KG1 (cell line): ENCODE results near the gene CBFB.
"Not testable (repeated sequence)": the region's sequence is repeated elsewhere in the genome, so short reads cannot be mapped to it uniquely, and the experiment has no call there.

Experiments used
- DNase-seq: peaks from one replicate; lab custom pipeline; 2025; lab: John Stamatoyannopoulos, UW

Gene CBFB

DNA sequence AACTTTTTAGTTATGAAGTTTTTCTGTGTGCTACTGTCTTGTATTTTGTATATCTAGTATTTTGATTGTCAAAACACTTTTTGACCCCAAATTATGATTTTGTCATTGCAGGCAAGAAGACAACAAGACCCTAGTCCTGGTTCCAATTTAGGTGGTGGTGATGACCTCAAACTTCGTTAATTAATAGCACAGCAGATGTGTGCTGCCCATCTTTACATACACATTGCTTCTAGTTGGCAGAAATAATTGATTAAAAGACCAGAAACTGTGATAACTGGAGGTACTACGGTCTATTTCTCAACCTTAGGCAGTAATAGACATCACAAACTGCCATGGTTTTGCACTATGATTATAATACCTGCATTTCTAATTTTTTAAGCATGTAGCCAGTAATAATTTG is 69.7 kb downstream of the CBFB start:
- no peak for DNase-seq

DNA sequence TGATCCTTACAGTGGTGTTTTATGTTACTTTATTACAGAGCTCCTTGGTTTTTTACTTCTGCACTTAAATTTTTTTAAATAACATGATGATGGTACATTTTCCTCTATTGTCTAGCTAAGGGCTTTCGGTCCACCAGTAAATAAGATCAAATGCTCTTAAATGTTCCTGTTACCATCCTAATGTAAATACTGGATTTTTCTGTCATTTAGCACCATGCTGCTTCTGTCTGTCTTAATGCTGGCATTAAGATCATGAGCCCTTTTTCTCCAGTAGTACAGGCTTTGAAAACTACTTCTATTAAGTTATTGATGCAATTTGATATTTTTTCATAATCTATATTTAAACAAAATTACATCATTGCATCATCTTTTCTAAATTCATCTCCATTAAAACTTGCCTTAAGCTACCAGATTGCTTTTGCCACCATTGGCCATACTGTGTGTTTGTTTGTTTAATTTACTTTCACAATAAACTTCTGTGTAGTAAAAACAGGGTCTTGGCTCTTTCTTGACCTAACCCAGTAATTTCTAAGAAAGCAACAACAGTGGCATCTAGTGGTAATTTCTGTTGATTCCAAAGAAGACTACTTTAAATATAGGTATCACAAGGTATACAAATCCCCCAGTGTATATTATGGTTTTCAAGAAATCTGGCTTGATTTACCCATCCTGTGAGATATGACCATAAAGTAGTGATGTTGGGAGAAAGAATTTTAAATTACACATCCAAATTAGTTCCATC is 71.8 kb downstream of the CBFB start:
- no peak for DNase-seq

DNA sequence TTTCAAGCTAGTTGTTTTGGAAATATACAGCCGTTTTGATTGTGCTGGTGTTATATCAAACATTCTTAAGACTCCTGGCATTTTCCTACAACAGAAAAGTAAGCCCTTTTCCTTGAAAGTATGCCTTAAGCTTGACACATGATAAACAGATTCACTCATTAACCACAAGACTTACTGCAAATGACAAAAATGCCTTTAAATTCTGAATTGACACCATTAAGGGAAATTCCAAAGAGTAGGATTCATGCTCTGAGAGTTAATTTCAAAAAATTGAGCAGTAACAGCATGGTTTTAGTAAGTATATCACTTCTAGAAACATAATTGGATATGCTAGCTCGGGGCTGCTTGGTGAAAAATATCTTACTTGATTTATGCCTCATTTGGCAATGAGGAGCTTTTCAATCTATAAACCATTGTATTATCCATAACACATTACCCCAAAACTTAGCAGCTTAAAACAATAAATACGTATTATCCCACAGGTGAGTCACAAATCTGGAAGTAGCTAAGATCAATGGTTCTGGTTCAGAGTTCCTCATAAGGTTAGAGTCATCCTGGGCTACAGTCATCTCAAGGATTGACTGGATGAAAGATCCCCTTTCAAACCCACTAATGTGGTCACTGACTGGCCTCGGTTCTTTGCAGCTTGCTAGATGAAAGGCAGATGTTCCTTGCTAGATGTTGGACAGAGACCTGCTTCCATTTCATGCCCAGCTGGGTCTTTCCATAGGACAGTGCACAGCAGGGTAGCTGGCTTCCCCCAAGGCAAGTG is 72.5 kb downstream of the CBFB start:
- no peak for DNase-seq

DNA sequence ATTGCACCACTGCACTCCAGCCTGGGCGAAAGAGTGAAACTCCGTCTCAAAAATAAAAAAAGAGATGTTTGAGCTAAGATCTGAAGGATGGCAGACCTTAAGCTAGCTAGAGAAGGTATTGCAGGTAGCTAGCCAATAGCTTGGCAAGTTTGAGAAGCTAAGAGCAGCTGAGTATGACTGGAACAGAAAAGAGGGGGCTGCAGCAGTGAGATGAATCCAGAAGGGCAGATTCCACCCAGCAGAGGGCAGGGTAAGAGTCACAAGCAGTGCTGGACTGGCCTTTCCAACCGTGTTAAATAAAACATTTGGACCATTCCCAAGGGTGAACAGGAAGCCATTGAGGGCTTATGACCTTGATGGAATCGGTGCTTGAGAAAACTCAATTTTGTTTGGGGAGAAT is 75.1 kb downstream of the CBFB start:
- DNase-seq = no peak

DNA sequence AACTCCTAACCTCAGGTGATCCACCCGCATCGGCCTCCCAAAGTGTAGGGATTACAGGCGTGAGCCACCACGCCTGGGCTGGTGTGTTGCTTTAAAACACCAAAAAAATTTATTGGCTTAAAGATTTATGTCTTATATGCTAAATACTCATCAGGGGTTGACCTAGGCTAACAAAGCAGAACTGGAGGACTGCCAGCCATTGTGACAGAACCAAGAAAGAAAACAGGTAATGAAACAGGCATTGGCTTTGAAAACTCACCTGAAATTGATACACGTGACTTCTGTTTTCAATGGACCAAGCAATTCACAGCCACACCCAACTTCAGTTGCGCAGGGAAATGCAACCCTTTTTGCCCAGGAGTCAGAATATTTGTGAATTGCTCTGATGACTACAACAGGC is 75.9 kb downstream of the CBFB start:
- DNase-seq = no peak

DNA sequence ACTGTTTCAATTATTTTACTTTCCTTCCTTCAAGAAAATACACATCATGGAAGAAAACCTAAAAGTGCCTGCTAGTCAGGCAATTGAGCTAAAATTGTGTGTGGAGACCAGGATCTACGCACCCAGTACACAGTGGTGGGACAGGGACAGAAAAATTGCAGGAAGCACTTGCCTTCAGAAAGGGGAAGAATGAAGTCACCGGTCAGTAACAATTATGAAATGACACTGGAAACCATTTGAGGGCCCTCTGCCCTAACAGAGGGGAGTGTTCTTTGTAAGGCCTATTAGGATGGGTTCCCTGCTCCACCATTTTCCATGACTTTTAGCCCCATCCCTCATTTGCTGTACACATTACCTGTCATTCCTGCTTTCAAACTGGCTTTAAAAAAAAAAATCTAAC is 76.3 kb downstream of the CBFB start:
- DNase-seq = no peak

DNA sequence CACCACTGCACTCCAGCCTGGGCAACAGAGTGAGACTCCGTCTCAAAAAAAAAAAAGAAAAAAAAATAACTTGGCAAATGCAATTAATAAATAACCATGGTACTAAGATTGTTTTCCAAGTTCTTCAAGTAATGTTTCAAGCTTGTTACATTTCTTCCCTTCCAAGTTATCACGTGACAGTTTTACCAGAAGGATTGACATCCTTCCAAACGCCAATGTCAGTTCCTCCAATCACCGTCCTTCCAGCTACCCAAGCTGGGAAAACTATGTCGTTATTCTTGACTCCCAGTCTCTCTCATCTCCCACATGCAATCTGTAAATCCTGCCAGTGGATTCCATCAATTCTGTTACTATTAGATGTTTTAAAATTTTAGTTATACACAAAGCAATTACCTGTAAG is 76.9 kb downstream of the CBFB start:
- no peak for DNase-seq

DNA sequence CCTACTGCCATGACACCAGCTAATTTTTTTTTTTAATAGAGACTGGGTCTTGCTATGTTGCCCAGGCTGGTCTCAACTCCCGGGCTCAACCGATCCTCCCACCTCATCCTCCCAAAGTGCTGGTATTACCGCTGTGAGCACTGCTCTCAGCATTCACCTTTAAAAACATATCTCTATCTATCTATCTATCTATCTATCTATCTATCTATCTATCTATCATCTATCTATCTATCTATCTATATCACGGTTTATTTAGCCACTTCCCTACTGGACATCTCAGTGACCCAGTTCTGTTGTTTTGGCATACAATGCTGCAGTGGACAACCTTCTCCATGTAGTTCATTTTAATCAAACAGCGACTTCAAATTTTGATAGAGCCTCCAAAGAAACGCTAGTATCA is 79.5 kb downstream of the CBFB start:
- no peak for DNase-seq

DNA sequence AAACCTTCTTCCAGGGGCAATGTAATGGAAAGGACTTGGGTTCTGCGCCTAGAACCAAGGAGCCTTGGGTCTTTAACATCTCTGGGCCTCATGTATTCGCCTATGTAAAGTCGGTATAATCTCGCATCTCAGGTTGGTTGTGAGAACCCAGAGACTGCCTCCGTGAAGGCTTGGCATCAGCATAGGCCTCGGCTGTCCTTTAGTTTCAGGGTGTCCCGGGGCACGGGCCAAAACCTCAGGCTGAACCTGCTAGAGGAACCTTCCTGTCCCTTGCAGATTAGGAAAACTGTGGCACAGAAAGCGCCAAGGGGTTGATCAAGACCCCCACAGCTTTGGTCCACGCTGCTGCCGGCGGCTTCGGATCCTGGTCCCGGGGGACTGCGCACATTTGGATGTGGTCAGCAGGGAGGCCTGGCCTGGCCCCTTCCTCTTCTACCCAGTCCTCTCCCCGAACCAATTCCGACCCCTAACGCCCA is 80.0 kb downstream of the CBFB start:
- DNase-seq = no peak

DNA sequence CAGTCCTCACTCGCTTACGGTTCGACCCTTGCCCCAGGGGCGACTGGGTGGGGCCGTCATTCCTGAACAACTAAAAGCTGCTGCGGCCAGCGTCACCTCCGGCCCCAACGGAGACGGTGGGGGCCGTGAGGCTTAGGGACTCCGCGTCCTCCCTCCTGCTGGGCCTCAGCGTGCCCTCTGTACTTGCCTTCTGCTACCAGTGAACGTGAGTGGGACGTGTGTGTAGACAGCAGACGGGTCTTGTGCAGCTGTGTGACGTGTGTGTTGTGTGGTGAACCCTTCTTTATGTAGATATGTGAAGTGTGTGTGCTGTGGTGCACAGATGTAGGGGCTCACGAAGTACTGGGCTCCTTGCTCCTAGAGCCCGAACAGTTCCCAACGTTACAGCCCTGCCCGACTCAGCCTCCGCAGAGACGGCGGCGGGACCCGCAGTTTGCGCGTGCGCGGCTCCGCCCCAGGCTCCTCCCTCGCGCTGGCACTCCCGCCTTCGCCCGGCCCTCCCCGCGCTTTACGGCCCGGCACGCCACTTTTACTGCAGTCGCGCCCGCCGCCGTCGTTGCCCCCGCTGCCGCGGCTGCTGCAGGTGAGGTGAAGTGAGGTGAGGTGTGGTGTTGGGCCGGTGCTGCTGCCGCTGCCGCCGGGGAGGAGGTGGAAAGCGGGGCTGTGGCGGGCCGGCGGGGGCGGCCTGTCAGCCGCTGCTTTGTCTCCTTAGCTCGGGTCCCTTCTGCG is 80.6 kb downstream of the CBFB start, which contains the start of gene PHAF1:
TSS of gene PHAF1 (plus strand) at position 535 of the 729 bp plus-strand sequence. CDS start 235 bp downstream, outside the sequence.
- DNase-seq = peak; percentile 64

DNA sequence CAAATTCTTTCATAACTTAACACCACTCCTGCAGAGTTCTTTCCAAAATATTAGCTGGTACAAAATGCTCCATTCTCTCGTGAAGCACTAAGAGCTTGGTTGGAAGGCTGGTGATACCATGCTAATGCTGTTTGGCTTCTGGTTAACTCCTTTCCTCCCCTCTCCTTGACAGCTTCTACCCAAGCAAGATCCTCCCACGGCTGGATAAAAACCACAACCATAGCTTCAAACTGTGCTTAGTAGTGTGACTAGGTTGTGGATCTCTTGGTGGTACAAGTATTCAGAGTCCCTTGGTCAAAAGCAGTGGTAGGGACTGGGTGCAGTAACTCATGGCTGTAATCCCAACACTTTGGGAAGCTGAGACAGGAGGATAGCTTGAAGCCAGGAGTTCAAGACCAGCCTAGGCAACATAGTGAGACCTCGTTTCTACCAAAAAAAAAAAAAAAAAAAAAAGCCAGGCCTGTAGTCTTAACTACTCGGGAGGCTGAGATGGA is 83.0 kb downstream of the CBFB start:
- DNase-seq = no peak

DNA sequence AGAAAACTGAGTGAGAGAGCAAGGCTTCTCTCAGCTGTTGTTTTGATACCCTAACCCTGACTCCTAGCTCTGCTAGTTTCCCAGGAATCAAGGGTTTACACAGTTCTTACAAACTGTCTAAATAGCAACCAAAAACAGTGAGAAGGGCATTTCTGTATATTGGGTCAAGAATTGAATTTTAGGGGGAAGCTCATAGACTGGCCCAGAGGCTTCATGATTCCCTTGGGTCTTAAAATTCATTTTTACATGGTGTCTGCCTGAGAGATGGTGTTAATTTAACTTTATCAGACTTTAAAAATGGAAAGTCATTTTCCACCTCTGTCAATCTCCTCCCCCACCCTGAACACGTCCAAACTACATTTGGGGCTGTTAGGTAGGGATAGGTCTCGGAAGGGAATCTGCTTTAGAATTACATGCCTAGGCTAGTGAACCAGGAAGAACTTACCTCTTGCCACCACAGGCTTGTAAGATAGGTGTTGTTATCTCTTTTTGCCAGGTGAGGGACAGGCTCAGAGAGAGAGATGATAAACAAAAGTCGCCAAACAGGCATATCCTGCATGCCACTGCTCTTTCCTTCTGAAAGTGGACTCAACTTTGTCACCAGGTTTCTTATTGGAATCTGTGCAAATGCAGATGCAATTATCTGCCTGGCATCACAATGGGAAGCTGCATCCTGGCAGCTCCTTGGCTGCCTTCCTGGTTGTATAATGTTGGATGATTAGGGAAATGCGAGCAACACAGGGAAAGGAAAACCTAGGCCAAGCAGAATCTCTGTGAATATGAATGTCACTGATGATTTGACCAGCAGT is 83.8 kb downstream of the CBFB start:
- DNase-seq = no peak

DNA sequence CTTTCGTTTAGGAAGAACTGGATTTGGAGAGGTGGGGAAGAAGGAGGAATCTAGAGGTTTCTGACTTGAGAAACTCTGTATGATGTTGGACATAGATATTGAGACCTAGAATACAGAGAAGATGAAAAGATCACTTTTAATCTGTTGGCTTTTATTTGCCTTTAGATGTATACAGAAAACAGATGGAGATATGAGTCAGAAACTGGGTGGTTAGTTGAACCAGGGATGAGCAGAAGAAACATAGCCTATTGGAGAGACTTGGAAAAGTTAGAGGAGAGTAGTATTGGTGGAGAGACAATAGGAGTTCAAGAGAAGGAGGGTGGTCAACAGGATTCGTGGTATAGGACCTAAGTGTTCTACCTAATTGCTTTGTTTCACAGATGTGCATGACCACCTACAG is 85.8 kb downstream of the CBFB start:
- no peak for DNase-seq

DNA sequence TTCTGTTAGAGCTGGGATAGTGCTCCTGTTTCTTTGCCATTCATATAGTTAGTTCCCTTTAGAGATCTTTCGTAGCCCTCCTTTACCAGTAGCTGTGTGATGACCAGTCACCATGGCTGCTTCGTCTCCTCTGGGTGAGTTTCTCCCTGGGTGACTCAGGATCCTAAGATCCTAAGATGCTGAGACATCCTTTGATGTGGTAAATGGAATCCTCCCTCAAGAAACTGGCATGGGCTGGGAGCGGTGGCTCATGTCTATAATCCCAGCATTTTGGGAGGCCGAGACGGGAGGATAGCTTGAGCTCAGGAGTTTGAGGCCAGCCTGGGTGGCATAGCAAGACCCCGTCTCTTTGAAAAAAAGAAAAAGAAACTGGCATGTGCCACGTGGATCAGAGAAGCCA is 86.7 kb downstream of the CBFB start:
- no peak for DNase-seq

DNA sequence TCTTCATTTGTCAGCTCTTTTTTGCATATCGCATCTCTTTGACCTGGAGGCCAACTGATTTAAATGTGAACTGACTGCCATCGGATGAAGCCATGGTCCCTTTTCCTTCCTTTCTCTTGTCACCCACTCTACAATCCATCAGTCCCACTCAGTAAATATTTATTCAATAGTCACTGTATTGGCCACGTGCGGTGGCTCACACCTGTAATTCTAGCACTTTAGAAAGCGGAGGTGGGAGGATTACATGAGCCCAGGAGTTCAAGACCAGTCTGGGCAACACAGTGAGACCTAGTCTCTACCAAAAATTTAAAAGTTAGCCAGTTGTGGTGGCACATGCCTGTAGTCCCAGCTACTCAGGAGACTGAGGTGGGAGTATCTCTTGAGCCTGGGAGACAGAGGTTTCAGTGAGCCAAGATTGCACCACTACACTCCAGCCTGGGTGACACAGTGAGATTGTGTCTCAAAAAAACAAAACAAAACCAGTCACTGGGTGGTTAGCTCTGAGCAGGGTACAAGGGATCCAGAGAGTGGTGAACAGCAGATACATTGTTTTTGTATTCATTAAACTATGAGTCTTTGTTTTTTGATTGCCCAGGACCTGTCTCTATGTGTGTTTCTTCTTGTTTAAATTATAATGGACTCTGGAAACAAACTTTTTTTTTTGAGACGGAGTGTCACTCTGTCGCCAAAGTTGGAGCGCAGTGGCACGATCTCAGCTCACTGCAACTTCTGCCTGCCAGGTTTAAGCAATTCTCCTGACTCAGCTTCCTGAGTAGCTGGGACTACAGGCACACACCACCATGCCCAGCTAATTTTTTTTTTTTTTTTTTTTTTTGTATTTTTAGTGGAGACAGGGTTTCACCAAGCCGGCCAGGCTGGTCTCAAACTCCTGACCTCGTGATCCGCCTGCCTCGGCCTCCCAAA is 87.7 kb downstream of the CBFB start:
- no peak for DNase-seq

DNA sequence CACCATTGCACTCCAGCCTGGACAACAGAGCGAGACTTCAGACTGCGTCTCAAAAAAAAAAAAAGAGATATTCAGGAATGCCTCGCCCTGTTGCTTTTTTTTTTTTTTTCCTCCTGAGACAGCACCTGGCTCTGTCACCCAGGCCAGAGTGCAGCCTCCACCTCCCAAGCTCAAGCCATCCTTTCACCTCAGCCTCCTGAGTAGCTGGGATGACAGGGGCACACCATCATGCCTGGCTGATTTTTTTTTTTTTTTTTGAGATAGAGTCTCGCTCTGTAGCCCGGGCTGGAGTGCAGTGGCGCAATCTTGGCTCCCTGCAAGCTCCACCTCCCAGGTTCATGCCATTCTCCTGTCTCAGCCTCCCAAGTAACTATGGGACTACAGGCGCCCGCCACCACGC is 88.8 kb downstream of the CBFB start:
- no peak for DNase-seq

DNA sequence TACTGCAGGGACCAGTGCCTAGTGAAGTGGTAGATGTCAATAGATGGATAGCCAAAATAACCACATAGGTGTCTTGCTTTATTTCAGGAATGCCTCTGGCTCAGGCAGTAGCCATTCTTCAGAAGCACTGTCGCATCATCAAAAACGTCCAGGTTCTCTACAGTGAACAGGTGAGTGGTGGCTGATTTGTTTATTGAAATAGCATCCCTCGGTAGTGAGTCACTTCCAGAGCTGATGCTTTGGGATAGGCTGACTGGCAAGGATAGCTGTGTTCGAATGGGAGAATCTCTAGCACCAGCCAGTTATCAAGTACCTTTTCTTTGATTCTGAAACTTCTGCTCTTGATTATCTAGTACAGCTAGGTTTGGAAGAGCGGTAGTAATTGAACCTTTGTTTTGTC is 91.1 kb downstream of the CBFB start:
- DNase-seq = no peak

DNA sequence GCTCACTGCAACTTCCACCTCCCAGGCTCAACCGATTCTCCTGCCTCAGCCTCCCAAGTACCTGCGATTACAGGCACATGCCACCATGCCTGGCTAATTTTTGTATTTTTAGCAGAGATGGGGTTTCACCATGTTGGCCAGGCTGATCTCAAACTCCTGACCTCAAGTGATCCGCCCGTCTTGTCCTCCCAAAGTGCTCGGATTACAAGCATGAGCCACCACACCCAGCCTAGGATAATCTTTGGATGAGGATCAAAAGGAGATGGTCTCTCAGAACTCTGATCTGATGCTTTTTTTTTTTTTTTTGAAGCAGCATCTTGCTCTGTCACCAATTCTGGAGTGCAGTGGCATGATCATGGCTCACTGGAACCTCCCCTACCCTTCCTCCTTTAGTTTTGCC is 93.8 kb downstream of the CBFB start:
- not testable (repeated sequence) for DNase-seq

DNA sequence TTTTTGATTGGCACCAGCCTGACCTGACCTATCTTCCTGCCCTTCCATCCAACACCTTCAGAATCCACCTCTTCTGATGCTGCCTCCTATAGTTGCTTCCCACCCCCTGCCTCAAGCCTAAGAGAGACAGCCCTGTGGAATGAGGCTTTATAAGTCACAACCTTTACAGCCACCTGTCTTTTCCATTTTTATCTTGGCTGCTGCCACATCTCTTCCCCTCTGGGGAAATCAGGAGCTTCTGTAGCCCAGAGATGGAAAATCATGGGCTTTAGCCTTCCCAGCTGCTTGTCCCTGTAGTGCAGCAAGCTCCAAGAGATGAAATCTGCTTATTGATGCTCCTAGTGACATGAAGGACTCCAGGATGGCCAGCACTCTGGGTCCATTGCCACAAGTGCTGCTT is 99.5 kb downstream of the CBFB start:
- no peak for DNase-seq

DNA sequence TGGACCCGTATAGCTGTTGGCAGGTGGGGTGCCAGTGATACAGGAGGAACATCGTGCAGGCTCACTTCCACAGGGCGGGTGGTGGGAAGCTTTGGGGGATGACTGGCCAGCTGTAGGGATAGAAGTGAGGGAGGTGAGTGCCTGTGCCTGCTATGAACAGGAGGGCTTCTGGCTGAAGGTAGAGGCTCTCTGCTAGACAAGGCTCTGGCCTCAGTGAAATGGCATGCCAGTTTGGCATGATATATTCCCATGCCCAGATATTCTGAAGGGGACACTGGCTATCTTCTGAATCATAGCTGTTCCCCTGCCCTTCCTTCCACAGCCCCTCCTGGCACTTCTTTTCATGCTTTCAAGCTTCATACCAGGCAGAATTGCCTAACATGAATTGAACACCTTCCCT is 99.9 kb downstream of the CBFB start:
- no peak for DNase-seq

DNA sequence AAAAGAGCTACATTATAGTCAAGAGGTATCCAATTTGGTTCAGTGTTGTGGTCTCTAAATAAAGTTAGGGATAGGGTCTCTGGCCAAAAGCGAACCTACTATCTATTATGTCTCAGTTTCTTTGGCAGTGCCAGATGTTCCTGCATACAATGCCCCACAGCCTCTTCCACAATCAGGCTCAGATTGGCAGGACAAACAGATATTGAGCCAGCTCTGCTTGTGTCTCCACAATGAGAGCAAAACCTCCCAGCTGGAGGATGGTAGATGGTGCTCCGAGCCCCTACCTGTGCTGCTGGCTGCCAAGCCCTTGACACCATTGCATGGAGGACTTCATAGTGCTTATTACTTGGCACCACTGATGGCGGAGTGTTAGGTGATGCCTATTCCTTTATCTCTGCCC is 100.5 kb downstream of the CBFB start:
- no peak for DNase-seq
